Astrocyte (in vitro differentiated cells and primary cell): ENCODE data around the gene SYT2. TPM values are rescaled to one million over a fixed set of nuclear protein-coding genes. Genes with fewer than 3 reads are reported as not detected.

ENCODE experiments used
- DNase-seq: peaks from one replicate; pipeline ENCODE4 v3.0.0-alpha.2; 2010; ENCODE audit warnings: low read depth
- FAIRE-seq: peaks from 2 replicates; lab custom pipeline; 2011; peaks lifted over from hg19 to GRCh38; lab: Jason Lieb, UNC
- H2AFZ ChIP-seq: 2 replicates; pipeline ENCODE4 v1.6.0; 2012; ENCODE audit warnings: low read depth, low read length, inconsistent platforms
- H3K27ac ChIP-seq: 2 replicates; pipeline ENCODE4 v1.5.1; 2011; ENCODE audit warnings: low read depth, low read length, inconsistent platforms
- H3K27me3 ChIP-seq: 2 replicates; pipeline ENCODE4 v1.6.0; 2011; ENCODE audit warnings: low read length, inconsistent platforms; ENCODE audit not compliant: insufficient read depth
- H3K36me3 ChIP-seq: 2 replicates; pipeline ENCODE4 v1.5.1; 2011; ENCODE audit warnings: low read length, inconsistent platforms; ENCODE audit not compliant: insufficient read depth
- H3K4me1 ChIP-seq: 2 replicates; pipeline ENCODE4 v1.5.1; 2011; ENCODE audit warnings: low read length, inconsistent platforms; ENCODE audit not compliant: insufficient read depth
- H3K4me2 ChIP-seq: 2 replicates; pipeline ENCODE4 v1.6.0; 2012; ENCODE audit warnings: low read length, inconsistent platforms
- H3K4me3 ChIP-seq: 2 replicates; pipeline ENCODE4 v1.5.1; 2011; ENCODE audit warnings: low read depth, mild to moderate bottlenecking, low read length, inconsistent platforms; ENCODE audit not compliant: insufficient read depth
- H3K79me2 ChIP-seq: 2 replicates; pipeline ENCODE4 v1.6.0; 2012; ENCODE audit warnings: mild to moderate bottlenecking, low read length, inconsistent platforms; ENCODE audit not compliant: insufficient read depth
- H3K9ac ChIP-seq: 2 replicates; pipeline ENCODE4 v1.6.0; 2012; ENCODE audit warnings: mild to moderate bottlenecking, low read length, inconsistent platforms
- H3K9me3 ChIP-seq: 2 replicates; pipeline ENCODE4 v1.5.1; 2012; ENCODE audit warnings: low read depth, mild to moderate bottlenecking, low read length, inconsistent platforms; ENCODE audit not compliant: insufficient read depth
- H4K20me1 ChIP-seq: 2 replicates; pipeline ENCODE4 v1.6.0; 2012; ENCODE audit warnings: low read length, inconsistent platforms; ENCODE audit not compliant: insufficient read depth
- H3K27ac Mint-ChIP-seq: one replicate; pipeline ENCODE4 v1.8.0; 2021; ENCODE audit warnings: mild to moderate bottlenecking, mixed read lengths; ENCODE audit not compliant: unreplicated experiment
- H3K27me3 Mint-ChIP-seq: one replicate; pipeline ENCODE4 v1.8.0; 2021; ENCODE audit warnings: low read depth, mixed read lengths; ENCODE audit not compliant: unreplicated experiment
- H3K36me3 Mint-ChIP-seq: one replicate; pipeline ENCODE4 v1.8.0; 2021; ENCODE audit warnings: low read depth, mixed read lengths; ENCODE audit not compliant: unreplicated experiment
- H3K4me1 Mint-ChIP-seq: one replicate; pipeline ENCODE4 v1.8.0; 2021; ENCODE audit warnings: low read depth, mixed read lengths; ENCODE audit not compliant: unreplicated experiment
- H3K4me3 Mint-ChIP-seq: one replicate; pipeline ENCODE4 v1.8.0; 2021; ENCODE audit warnings: mild to moderate bottlenecking, moderate library complexity, mixed read lengths; ENCODE audit not compliant: unreplicated experiment
- H3K9me3 Mint-ChIP-seq: one replicate; pipeline ENCODE4 v1.8.0; 2021; ENCODE audit warnings: mild to moderate bottlenecking, mixed read lengths; ENCODE audit not compliant: unreplicated experiment
- CTCF ChIP-seq: IDR thresholded peaks from 2 replicates; pipeline ENCODE4 v1.5.1; 2011; ENCODE audit warnings: low read depth, mild to moderate bottlenecking, inconsistent platforms, low read length, moderate library complexity; ENCODE audit not compliant: insufficient read depth
- EZH2 ChIP-seq: IDR thresholded peaks from 2 replicates; pipeline ENCODE4 v1.6.1; 2012; ENCODE audit warnings: mild to moderate bottlenecking, low read length, inconsistent platforms; ENCODE audit not compliant: insufficient read depth
- total RNA-seq: library from RNA; stranded (reverse); gene quantifications from 2 replicates; pipeline ENCODE4 v1.2.1, GENCODE V29; 2021

Gene SYT2
- total RNA-seq, 1 donor from 2014 or later: 0.27 TPM

GRCh38 chr1:202658769-202659168 is 51.5 kb downstream of the SYT2 start:
- H3K4me3 Mint-ChIP-seq: no peak overlapping the region

GRCh38 chr1:202658251-202658759 is 51.9 kb downstream of the SYT2 start:
- H4K20me1 ChIP-seq: no peaks in the 10 kb centered on the region
- H3K36me3 ChIP-seq: no peaks in the 10 kb centered on the region
- H3K4me2 ChIP-seq: no peak overlapping the region
- H3K4me3 Mint-ChIP-seq: no peak overlapping the region
- H3K4me1 Mint-ChIP-seq: no peaks in the 10 kb centered on the region
- DNase-seq (no peak), FAIRE-seq (no peak)
- H2AFZ ChIP-seq: no peak overlapping the region
- no peak overlapping the region for H3K4me3 ChIP-seq
- H3K79me2 ChIP-seq: no peaks in the 10 kb centered on the region
- H3K27me3 Mint-ChIP-seq: peaks cover 82% of the 10 kb centered on the region
- no peak for TF ChIP-seq CTCF
- TF ChIP-seq EZH2: no peak
- no peak overlapping the region for H3K9ac ChIP-seq
- H3K9me3 ChIP-seq: no peaks in the 10 kb centered on the region
- H3K27me3 ChIP-seq: peaks cover 78% of the 10 kb centered on the region
- no peaks in the 10 kb centered on the region for H3K4me1 ChIP-seq
- no peak overlapping the region for H3K27ac Mint-ChIP-seq
- H3K9me3 Mint-ChIP-seq: no peaks in the 10 kb centered on the region
- H3K27ac ChIP-seq: no peak overlapping the region
- H3K36me3 Mint-ChIP-seq: peaks cover 2% of the 10 kb centered on the region

More at GRCh38 chr1:202658769-202659168, 51.5 kb downstream of the SYT2 start:
- no peak overlapping the region for H3K27ac Mint-ChIP-seq
- H4K20me1 ChIP-seq: no peaks in the 10 kb centered on the region
- H3K9me3 Mint-ChIP-seq: no peaks in the 10 kb centered on the region
- no peaks in the 10 kb centered on the region for H3K9me3 ChIP-seq
- peaks cover 77% of the 10 kb centered on the region for H3K27me3 ChIP-seq
- no peaks in the 10 kb centered on the region for H3K4me1 Mint-ChIP-seq
- no peak overlapping the region for H2AFZ ChIP-seq
- FAIRE-seq (no peak), DNase-seq (no peak)
- no peak overlapping the region for H3K27ac ChIP-seq
- H3K79me2 ChIP-seq: no peaks in the 10 kb centered on the region
- no peaks in the 10 kb centered on the region for H3K4me1 ChIP-seq
- H3K9ac ChIP-seq: no peak overlapping the region
- TF ChIP-seq EZH2: no peak
- TF ChIP-seq CTCF: no peak
- peaks cover 2% of the 10 kb centered on the region for H3K36me3 Mint-ChIP-seq
- H3K4me3 ChIP-seq: no peak overlapping the region
- H3K4me2 ChIP-seq: no peak overlapping the region
- H3K27me3 Mint-ChIP-seq: peaks cover 83% of the 10 kb centered on the region
- H3K36me3 ChIP-seq: no peaks in the 10 kb centered on the region

- Mint-ChIP-seq H3K4me1 (no peaks in the 10 kb centered on the region), H3K27ac (no peak overlapping the region), H3K27me3 (peaks cover 84% of the 10 kb centered on the region), H3K9me3 (no peaks in the 10 kb centered on the region), H3K4me3 (no peak overlapping the region), H3K36me3 (peaks cover 2% of the 10 kb centered on the region)
- Histone ChIP-seq H3K9me3 (no peaks in the 10 kb centered on the region), H3K4me3 (no peak overlapping the region), H2AFZ (no peak overlapping the region), H3K4me2 (no peak overlapping the region), H3K27ac (no peak overlapping the region), H3K4me1 (no peaks in the 10 kb centered on the region), H3K79me2 (no peaks in the 10 kb centered on the region), H3K9ac (no peak overlapping the region), H3K27me3 (peaks cover 81% of the 10 kb centered on the region), H3K36me3 (no peaks in the 10 kb centered on the region), H4K20me1 (no peaks in the 10 kb centered on the region)
- TF ChIP-seq CTCF (no peak), EZH2 (no peak)
- DNase-seq (no peak), FAIRE-seq (no peak)
Observed at GRCh38 chr1:202656951-202657646, 53.2 kb downstream of the SYT2 start.
